ENCODE data around the gene UBE2J1.
A peak's percentile ranks its signal among the peaks of the same experiment; 100 is the strongest.
"Not testable (repeated sequence)": the region's sequence is repeated elsewhere in the genome, so short reads cannot be mapped to it uniquely, and the experiment has no call there.

UBE2J1 gene

DNA sequence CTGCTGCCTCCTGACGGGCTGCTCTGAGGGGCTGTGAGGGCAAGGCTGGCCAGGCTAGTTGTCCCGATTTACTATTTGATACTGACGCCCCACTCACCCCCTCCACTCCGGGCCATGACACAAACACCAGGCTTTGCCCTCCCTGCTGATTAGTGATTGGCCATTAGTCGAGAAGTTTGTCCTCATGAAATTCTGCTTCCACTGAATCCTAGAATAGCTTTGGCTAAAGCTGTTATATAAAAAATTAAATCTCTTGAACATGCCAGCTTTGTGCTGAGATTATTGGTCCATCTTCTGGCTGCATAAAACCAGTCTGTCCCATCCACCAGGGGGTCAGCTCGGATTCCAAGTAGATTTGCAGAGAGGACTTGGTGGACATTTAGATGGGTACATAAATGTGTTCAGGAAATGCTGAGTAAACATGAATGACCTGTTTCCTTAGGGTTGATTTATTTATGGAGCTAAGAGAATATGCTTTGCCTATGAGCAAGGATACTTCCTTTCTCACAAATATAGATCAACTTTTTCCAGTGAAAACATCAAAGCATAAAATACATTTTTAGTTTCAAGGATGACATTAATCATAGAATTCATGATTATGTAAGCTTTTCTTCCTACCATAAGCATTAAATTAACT lies 37.2 kb downstream of the UBE2J1 start, which contains the start of gene GABRR2:
Gene GABRR2 (minus strand): TSS at position 51 of the 637 bp plus-strand sequence. CDS start 134 bp downstream, outside the sequence.
- no peak for DNase-seq

- no peak for DNase-seq
Measured at GRCh38 chr6:89314692-89315091, 37.8 kb downstream of the UBE2J1 start.

DNA sequence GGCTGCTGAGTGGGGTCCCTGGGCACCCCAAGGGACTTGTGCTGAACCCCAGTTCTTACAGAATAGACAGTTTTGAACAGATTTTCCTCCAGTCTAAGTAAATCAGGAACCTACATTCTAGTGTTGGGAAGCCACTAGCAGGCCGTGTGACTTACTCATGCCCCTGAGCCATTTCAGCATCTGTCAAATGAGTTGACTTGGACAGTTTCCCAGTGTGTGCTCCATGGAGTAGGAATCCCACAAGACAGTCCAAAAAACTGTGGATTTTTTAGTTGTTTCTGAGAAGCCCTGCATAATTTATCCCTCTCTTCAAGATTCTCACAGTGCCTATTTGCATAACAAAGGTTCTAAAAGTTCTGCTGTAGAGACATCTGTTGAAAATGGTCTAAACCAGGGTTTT lies 39.5 kb downstream of the UBE2J1 start:
- DNase-seq, result peak; percentile 93

DNA sequence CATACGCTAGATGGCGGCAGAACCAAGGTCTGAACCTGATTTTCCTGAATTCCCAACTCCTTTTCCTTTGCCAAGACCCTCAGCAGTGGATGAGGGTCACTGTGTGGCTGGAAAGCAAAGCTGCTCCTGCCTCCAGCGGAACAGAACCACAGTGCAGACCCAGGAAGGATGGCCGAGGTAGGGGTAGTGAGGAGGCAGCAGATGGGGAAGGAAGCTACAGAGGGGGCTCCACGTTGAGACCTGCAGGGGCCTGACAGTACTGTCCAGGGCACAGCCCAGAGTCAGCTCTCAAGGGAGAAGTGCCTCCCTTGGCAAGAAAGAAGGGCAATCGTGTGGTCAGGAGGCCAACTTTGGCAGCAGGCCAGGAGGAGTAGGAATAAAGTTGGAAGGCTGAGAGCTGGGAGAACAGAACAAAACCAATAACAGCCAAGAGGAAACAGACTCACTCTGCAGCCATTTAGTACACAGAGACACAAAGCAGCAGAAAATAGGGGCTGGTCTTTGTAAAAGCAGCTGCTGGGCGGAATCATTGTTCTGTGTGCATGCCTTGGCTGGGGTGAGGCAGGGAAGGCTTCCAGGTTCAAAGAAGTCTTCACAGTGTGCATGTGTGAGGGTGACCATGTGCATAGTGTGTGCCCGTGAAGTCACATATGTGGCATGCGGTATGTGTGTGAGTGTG lies 40.5 kb downstream of the UBE2J1 start:
- peak; percentile 76 for DNase-seq

- no peak for DNase-seq
Measured at GRCh38 chr6:89311530-89311852, 41.0 kb downstream of the UBE2J1 start.

DNA sequence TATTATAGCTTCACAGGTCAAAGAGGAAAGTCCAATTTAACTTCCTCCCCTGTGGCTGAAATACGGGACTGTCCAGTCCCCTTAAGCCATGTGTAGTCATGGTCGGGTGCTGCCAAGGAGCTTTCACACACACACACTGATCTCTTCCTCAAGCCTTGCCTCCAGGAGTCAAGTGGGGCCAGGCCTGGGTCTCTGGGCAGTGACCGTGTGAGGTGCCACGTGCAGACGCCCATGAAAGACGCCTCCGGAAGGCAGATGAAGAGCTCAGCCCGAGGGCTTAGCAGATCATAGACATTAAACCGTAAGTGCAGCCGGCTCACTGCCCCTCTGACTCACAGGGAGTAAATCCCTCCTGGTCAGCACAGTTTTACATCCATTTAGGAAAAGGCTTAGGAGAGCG lies 41.6 kb downstream of the UBE2J1 start:
- DNase-seq, result peak; percentile 91

DNA sequence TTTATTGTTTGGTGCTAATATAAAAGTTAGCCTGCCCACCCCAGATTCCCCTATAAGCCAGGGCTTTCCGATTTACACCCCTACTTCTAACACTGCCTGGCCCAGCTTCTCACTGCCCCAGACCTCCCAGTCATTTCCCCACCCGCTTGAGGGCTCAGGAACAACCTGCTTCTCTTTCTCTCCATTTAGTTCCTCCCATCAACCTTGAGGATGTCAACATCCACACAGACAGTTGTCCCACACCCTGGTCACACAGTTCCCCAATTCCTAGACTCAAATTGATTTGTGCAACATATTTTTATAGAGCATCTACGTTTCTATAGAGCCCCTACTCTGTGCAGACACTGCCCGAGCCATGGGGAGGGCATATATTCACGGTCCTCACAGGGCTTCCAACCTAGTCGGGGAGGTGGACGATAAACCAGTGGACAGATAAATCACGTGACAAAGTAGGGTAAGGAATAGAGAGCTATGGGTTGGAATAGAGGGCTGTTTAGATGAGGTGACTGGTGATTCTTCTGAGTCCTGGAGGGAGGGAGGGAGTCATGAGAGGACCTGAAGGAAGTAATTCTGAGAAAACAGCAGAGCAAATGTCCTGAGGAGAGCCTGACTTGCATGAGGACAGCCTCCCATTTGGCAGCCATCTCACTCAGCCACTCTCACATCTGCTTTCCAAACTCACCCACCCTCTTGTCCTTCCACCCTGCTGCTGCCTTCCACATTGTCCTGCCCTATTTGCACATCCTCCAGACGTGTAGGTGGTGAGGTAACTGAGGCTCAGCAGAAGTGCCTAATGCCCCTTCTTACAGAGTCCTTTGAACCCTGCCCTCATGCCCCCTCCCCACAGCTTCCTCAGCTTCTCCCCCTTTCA lies 43.8 kb downstream of the UBE2J1 start:
- DNase-seq, result no peak

DNA sequence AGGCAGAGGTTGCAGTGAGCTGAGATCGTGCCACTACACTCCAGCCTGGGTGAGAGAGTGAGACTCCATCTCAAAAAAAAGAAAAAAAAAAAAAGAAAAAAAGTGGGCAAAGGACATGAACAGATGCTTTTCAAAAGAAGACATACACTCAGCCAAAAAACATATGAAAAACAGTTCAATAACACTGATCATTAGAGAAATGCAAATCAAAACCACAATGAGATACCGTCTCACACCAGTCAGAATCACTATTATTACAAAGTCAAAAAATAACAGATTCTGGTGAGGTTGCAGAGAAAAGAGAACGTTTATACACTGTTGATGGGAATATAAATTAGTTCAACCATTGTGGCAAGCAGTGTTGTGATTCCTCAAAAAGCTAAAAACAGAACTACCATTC lies 48.0 kb downstream of the UBE2J1 start:
- not testable (repeated sequence) for DNase-seq

GRCh38 chr6:89302936-89303335 lies 49.6 kb downstream of the UBE2J1 start:
- DNase-seq, result no peak

DNA sequence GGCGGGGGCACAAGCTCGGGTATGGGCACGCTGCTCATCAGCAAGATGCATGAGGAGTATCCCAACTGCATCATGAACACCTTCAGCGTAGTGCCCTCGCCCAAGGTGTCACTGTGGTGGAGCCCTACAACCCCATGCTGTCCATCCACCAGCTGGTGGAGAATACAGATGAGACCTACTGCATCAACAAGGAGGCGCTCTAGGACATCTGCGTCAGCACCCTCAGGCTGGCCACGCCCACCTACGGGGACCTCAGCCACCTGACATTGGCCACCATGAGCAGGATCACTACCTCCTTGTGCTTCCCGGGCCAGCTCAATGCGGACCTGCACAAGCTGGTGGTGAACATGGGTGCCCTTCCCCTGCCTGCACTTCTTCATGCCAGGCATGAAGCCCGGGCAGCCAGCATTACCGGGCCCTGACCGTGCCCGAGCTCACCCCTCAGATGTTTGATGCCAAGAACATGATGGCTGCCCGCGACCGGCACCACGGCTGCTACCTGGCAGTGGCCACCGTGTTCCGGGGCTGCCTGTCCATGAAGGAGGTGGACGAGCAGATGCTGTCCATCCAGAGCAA lies 50.2 kb downstream of the UBE2J1 start:
- DNase-seq, result no peak

DNA sequence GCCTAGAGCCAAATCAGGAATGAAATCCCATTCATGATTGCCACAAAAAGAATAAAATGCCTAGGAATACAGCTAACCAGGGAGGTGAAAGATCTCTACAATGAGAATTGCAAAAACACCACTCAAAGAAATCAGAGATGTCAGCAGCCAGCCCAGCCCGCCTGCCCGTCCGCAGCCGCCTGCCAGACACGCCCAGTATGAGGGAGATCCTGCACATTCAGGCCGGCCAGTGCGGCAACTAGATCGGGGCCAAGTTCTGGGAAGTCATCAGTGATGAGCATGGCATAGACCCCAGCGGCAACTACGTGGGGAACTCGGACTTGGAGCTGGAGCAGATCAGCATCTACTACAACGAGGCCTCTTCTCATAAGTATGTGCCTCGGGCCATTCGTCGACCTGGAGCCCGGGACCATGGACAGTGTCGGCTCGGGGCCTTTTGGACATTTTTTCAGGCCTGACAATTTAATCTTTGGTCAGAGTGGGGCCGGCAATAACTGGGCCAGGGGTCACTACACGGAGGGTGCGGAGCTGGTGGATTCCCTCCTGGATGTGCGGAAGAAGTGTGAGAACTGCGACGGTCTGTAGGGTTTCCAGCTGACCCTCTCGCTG lies 50.8 kb downstream of the UBE2J1 start:
- DNase-seq, result no peak

DNA sequence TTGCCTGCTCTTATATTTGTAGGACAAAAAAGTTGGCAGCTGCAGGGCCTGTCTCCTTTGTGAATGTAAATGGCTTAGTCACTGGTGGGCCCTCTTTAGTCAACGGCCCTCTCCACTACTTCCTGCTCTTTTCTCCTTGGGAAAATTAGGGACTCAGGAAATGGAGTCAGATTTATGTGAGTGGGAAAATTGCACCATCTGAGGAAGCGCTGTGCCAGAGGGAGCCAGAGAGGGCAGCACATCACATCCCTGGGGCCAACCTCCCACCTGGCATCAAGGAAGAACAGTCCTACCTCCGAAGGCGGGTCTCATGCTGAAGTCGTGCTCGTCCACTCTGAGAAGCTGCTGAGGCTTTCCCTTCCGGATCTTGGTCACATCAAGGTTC lies 53.1 kb downstream of the UBE2J1 start:
- peak; percentile 31 for DNase-seq

DNA sequence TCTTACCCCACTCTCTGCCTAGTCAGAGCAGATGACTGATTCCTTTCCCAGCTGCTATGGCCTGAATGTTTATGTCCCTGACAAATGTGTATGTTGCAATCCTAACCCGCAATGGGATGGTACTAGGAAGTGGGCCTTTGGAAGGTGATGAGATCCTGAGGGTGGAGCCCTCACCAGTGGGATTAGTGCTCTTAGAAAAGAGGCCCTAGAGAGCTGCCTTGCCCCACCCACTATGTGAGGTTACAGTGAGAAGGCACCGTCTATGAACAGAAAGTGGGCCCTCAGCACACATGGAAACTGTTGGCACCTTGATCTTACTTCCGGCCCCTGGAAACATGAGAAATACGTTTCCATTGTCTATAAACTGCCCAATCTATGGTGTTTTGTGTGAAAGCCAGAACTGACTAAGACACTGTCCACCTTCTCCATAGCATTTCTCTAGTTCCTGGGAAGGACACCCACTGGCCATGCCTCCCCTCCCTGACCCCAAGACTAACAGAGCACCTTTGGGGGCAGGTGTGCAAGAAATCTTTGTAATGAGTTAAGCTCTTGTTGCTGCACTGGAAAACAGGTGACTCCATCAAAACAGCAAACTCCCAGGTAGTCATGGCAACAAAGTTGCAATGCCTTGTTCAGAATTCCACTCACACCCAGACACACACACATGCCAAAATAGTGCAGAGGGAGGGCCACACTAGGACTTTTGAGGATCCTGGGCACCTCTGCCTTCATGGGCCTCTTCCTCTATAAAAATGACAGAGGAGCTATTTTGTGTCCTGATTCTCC lies 53.6 kb downstream of the UBE2J1 start:
- peak; percentile 75 for DNase-seq

GRCh38 chr6:89297695-89298351 lies 54.7 kb downstream of the UBE2J1 start:
- peak; percentile 96 for DNase-seq

- no peak for DNase-seq
Measured at GRCh38 chr6:89295981-89296380, 56.5 kb downstream of the UBE2J1 start.

- DNase-seq, result not testable (repeated sequence)
Measured at GRCh38 chr6:89295116-89295515, 57.4 kb downstream of the UBE2J1 start.

DNA sequence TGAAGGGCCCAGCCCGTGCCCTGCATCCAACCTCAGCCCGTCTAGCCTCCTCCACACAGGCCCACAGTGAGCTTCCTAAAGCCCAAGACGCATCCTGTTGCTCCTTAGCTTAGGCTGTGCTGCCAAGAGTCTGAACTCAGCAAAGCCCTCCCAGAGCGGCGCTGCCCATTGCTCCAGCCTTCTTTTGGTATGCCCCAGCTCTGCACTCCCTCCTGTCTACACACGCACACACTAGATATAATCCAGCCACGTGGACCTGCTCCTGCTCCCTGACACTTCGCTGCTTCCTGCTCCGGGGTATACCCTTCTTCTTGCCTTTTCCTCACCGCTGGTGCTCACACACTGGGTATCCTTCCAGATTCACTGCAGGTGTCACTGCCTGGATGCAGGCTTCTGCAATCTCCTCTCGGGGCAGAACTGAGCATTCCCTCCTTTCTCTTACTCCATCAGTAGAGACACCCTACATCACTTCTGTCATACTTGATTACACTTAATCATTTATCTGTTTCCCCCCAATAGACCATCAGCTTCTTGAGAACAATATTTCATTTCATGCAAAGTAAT lies 61.2 kb downstream of the UBE2J1 start:
- no peak for DNase-seq

GRCh38 chr6:89290401-89291155 lies 61.9 kb downstream of the UBE2J1 start:
- no peak for DNase-seq

DNA sequence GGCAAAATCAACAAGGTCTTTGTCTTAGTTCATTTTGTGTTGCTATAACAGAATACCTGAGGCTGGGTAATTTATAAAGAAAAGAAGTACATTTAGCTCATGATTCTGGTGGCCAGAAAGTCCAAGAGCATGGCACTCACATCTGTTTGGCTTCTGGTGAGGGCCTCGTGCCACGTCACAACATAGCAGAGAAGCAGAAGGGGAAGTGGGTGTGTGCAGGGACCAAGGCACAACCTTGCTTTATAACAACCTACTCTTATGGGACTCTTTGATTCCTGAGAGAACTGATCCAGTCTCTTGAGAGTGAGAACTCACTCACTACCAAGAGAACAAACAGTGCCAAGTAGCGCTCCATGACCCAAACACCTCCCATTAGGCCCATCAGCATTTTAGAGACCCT lies 62.8 kb downstream of the UBE2J1 start:
- DNase-seq, result no peak

DNA sequence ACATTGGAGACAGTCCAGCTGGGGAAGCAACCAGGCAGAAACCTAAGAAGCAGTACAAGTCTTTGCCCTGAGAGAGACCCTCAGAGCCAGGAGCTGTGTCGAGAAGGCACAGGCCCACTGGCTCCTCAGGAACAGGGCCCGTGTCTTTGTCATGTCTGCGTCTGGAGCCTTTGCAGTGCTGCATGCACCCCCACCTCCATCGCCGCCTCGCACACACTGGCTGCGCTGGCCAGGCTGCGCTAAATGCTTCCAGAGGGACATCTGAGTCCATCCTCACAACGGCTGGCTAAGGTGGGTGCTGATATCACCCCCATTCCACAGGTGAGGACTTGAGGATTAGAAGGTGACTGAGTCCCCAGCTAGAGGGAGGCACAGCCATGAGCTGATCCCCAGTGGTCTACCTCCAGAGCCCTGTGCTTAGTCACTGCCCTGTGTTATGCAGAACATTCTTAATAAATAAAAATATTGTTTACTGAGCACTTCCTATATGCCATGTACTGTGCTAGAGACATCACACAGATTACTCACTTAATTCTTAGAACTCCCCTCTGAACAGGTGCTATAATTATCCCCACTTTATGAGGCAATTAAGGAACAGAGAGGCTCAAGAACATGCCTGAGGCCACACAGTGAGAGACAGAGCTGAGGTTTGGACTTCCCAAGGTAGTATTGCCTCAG lies 65.0 kb downstream of the UBE2J1 start:
- DNase-seq, result no peak
